ENCODE results near the gene ZNF217.
"Not testable (repeated sequence)": the region's sequence is repeated elsewhere in the genome, so short reads cannot be mapped to it uniquely, and the experiment has no call there.

The ZNF217 gene

DNA sequence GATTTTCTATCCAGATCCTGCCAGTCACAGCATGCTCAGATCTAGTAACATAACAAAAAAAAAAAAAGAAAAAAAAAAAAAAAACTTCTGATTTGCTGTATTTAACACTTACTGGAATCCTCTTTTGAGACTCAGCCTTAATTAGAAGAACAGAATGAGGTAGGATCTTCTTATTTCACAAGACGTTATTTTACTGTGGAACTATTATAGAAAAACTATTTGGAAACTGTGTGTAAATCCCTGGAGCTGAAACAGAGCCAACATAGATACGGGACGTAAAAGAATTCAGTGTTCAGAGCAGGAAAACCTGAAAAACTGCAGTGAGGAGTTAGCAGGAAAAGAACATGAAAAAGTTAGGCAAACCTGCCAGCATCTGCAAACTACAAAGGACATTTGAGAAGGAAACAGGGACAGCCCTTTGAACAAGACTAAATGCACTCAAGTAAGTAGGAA, 3.4 kb upstream of the ZNF217 start:
- no peak for DNase-seq

GRCh38 chr20:53596189-53597001, 2.8 kb upstream of the ZNF217 start:
- peak; percentile 43 to 51 for DNase-seq

DNA sequence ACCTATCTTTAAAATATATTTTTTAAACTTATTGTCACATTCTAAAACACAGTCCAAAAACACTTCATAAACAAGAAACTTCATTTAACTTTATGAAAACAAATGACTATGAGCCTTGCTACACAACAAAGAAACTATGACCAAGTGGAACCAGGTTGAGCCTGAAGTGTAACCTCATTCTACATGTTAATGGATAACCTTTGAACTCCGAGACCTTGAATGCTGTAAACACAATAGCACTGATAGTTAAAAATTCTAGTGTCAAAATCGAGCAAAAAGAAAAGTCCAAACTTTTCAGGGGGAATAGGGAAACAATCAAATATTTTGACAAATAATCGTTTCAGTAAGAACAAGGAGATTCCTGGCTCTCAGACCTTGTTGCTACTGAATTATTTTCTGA, 2.1 kb upstream of the ZNF217 start:
- not testable (repeated sequence) for DNase-seq

DNA sequence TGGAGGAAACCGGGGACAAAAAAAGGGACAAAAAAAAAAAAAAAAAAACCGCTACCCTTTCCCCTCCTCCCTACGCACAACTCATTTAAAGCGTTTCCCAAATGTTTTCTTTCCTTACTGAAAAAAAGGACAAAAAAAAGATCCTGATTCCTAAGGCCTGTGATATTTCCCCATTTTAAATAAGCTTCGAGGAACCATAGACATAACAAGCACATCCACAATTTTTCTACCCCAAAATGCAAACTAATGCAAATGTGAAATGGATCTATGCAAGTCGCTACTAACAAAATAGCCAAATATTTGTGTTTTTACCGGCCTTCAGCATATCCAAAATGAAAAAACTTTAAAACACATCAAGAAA, 1.4 kb upstream of the ZNF217 start:
- DNase-seq: peak in 1 of 2 donors; percentile 26

GRCh38 chr20:53594068-53595017, 704 bp upstream of the ZNF217 start:
- DNase-seq: peak; percentile 89 to 94

- DNase-seq: peak; percentile 33 to 53
These were observed 610 bp downstream of the ZNF217 start for GRCh38 chr20:53592992-53593465.

DNA sequence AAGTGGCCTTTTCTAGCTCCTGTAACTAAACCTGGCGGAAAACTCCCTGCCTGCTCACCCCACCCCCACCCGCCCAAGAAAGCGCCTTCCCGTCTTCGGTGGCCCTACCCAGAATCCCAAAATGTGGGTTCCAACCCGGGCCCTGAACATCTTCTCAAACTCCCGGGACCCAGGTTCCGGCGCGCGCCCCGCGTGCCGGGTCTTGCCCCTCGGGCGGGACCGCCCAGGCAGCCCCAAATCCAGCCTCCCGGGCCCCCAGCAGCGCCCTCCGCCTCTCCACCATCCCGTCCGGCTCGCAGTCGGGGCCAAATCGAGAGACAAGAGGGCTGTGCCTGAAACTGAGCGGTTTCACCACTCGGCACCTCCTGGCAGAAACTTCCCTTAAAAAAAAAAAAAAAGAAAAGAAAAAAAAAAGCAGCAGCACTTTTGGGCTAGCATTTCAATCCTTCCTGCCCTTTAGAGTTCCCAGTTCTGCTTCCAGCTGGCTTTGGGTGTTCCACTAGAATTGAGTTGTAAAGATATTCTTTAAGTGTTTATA, 1.1 kb downstream of the ZNF217 start:
- peak; percentile 67 to 69 for DNase-seq

DNA sequence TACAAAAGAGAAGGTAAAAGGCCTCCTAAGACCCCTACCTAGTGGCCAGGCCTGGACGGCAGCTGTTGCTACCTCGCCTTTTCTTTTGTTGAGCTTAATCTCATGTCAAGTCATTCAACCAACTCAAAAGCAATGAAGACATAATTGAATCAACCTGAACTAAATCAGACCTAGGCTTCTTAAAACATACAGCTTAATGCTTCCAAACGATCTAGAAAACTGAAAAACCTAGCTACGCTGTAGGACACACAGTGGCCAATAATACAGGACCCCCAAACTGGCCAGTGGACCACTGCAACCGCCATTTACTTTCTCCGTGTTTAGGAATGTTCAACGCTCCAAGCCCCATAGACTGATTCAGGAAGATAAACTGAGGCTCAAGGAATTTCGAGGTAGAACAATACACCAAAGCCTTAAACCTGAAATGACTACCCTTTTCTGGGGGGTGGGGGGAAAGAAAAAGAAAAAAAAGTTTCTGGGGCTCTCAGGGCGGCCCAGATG, 1.6 kb downstream of the ZNF217 start:
- peak in 1 of 2 donors; percentile 12 for DNase-seq

- peak in 1 of 2 donors; percentile 45 for DNase-seq
These were observed 2.4 kb downstream of the ZNF217 start for GRCh38 chr20:53591206-53591741.

DNA sequence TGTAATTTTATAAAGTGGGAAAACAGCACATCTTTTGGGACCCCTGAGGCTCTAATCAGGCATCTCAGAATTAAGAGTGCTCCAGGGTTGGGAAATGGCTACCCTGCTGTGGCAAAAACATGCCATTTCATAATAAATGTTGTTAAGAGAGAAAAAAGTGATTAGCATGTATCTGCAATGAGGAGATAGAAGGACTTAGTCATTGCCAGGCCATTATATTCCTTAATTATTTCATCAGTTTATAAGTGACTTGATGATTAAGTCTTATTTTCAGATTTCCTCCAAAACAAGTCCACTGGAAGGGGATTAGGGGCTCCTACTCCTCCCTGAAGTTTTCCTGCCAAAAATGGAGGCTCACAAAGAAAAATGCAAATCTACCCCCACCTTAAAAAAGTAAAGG, 3.0 kb downstream of the ZNF217 start:
- peak in 1 of 2 donors; percentile 50 for DNase-seq

- peak in 1 of 2 donors; percentile 2 for DNase-seq
These were observed 3.5 kb downstream of the ZNF217 start for GRCh38 chr20:53590122-53590521.

DNA sequence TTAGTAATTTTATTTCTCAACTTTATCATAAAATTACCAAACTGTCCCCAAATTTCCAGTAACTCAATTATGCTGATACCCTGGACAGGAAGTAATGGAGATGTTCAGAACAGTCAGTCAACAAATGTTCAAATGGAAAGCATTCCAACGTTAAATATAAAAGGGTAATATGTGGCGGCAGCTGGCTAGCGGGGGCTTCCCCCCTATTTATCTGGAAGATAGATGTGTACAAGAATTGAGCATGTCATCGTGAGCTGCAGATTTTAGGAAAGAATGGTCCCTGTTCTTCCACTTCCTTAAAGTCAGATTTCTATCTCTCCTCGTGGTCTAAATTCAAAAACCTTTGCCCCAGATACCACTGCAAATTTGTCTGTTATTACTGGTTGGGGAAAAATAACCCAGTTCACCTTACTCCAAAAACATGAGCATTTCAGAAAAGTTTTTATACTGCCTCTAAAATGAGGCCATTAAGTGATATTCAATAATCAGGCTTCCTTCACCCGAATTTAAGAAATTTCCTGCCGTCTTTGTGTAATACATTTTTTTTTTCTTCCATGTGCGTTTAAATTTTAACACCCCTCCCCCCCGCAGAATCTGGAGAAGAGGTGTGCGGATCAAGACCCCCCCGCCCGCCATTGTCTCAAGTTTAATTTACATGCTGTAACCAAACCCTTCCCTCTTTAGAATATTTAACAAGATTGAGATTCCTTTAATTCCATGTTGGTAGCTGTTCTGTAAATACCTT, 4.1 kb downstream of the ZNF217 start:
- peak; percentile 56 to 75 for DNase-seq

DNA sequence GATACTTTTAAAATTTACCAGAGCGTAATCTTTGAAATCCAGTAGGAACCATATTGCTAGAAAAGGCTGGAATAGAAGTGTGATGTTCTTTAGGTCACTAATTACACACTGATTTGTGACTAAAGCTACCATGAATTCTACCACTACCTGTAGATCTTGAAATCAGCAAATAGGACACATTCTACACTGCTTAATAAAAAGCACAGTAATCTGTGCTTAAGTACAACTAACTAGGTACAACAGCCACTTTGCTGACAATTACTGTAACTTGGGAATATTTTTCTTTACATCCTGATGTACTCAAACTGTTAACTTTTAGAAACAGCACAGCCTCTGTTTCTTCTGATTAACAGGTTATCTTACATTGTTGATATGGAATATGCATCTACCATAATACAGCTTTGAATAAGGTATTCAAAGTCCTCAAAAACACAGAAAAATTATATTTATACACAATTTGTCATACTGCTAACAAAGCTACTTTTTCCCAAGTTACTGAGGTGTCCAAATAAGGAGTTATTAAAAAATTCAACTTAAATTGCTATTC, 6.4 kb downstream of the ZNF217 start:
- DNase-seq: peak in 1 of 2 donors; percentile 1

GRCh38 chr20:53586640-53587039, 7.0 kb downstream of the ZNF217 start:
- no peak for DNase-seq

DNA sequence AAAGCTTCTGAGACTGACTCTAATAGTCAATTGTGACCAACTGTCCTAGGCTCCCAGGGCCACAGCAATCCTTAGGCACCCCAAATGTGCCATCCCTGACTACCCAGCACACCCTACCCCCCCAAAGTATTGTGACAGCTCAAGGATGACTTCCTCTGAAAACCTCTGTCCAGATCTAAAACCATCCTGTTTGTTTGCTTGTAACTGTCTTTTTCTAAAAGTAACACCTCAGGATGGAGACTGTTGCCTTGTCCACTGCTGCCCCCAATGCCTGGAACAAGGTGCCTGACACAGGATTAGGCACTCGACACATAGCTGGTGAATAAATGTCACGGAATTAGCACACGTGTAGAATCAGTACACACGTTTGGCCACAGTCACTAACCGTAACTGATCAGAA, 7.7 kb downstream of the ZNF217 start:
- peak in 1 of 2 donors; percentile 1 for DNase-seq

GRCh38 chr20:53585004-53585569, 8.6 kb downstream of the ZNF217 start:
- peak in 1 of 2 donors; percentile 28 for DNase-seq

- DNase-seq: not testable (repeated sequence)
These were observed 9.1 kb downstream of the ZNF217 start for GRCh38 chr20:53584550-53584913.

GRCh38 chr20:53583660-53584549, 9.7 kb downstream of the ZNF217 start:
- DNase-seq: not testable (repeated sequence)

DNA sequence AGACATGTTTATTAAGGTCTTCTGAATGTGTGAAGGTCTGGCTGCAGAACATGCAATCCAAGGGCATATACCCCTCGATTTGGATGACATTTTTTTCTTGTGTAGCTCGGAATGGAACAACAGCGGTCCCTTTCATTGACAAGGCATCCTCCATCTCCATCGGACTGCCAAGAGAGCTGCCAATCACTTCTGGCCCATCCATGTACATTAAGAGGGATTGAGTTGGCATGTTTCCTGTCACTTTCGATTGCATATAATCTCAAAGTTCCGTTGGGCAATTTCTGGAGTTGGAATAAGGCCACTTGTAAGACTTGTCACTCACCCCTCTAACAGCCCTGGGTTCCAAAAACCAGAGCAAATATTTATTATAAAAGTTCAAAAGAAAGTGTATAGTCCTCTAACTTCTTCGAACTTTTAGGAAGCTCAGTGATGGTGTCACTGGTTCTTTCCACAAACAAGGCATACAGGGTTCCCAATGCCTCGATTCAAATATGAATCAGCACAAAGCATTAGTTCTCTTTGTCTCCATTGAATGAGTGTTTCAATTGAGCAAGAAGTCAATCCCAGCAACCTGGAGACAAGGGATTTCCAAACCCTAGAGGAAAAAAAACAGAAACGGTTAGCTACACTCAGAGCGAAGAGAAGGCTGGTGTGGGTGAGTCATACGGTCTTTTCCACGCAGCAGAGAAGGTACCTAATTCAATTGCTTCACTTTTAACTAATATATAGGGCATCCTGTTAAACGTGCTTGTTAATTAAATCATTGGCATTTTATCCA, 10.9 kb downstream of the ZNF217 start:
- DNase-seq: peak; percentile 87 to 94
